ENCODE measurements around the gene ZNF579.
"Not testable (repeated sequence)": the region's sequence is repeated elsewhere in the genome, so short reads cannot be mapped to it uniquely, and the experiment has no call there.

Gene ZNF579

GRCh38 chr19:55536951-55537740 is 43.5 kb downstream of the ZNF579 start, which contains the start of gene SBK2:
Gene SBK2 (minus strand): TSS chr19:55537133. CDS start chr19:55536294, 839 bp downstream.
- DNase-seq, result no peak

DNA sequence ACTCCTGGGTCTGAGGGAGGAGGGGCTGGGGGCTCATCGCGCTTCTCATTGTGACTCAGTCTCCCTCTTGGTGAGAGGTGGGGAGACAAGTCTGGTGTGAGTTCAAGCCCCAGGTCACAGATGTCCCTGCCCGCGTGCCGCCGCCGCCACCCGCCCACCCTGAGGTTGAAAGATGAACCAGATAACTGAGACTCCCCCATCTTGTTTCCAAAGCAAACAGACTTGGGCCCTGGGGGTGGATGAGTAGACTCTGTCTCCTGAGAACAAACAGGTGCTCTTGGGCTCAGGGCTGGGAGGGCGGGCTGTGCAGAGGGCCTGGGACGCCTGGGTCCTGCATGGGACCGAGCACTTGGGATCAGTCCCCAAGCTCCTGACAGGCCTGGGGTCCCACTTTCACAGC is 44.3 kb downstream of the ZNF579 start:
- no peak for DNase-seq

DNA sequence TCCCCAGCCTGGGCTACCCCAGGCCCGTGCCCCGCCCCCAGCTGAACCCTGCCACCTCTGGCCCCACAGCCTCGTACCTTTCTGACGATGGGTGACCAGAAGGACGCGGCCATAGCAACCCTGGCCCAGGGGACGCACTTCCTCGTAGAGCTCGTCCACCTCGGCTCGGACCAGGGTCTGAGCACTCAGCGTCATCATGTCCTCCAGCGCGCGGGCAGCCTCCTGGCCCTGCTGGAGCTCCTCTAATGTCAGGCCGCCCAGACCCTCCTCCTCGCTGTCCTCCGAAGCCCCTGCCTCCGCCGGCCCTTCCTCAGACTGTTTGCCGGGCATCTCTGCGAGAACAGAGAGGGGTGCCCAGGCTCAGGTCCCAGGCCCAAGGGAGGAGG is 44.7 kb downstream of the ZNF579 start:
- DNase-seq, result no peak

DNA sequence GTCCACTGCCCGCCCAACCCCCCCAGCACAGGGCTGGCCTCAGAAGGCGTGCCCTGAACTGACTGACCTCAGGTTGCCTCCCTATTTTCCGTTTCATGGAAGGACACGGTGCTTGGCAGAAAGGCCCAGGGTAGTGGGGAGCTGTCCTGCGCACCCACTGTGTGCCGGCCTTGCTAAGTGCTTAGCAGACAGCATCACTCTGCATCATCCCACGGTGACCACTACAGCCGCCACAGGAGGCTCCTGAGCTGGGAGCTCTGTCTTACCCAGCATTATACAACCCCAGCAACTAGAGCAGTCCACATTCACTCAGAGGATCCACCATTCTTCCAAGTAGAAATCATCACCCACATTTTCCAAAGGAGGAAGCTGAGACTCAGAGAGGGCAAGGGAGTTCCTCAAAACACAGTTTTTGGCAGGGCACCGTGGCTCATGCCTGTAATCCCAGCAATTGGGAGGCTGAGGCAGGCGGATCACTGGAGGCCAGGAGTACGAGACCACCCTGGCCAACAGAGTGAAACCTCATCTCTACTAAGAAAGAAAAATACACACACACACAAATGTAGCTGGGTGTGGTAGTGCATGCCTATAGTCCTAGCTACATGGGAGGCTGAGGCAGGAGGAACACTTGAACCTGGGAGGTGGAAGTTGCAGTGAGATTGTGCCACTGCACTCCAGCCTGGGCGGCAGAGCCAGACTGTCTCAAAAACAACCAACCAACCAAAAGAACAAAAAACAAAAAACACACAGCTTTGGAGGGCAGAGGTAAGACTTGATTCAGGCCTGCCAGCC is 45.3 kb downstream of the ZNF579 start:
- DNase-seq, result no peak

GRCh38 chr19:55534280-55534679 is 46.4 kb downstream of the ZNF579 start:
- DNase-seq, result not testable (repeated sequence)

DNA sequence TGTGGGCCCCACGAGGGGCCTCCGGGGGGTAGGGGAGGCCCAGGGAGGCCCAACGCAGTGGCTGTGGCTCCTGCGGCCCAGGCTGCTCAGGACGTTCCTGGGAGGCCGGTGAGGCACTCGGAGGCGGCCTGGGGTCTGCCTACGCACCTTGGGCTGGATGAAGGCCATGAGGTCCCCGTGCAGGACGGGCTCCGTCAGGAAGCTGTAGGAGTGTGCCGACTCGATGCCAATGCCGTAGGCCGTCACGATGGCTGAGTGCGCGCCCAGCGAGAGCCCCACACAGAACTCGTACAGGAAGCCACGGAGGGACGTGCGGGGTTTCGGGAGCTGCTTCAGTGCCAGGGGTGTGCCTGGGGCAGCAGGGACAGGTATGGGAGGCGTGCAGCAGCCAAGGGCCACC is 49.7 kb downstream of the ZNF579 start:
- no peak for DNase-seq

GRCh38 chr19:55529636-55530234 is 50.9 kb downstream of the ZNF579 start:
- DNase-seq, result no peak

GRCh38 chr19:55528030-55528803 is 52.4 kb downstream of the ZNF579 start:
- DNase-seq, result peak; percentile 98

DNA sequence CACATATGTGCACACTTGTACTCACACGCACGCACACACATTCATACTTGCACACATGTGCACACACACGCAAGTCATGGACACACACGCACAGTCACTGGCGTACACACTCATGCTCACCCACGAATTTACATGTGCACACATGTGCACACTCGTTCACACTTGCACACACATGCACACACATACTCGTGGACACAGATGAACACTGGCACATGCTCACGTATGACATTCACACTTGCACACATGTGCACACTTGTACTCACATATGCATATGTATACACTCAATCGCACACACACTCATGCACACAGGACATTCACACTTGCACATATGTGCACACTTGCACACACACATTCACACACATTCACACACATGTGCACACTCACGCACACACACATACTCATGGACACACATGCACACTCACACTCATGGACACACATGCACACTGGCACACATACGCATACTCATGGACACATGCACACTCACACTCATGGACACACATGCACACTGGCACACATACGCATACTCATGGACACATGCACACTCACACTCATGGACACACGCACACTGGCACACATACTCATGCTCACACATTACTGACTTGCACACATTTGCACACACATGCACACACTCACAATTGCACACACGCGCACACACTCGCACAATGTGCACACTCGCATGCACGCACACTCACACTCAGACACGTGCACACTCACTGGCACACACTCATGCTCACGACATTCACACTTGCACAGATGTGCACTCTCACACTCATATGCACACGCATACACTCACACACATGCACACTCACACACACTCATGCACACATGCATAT is 53.2 kb downstream of the ZNF579 start:
- DNase-seq, result no peak

Data from NCI-H2171 treated with DMSO at 0.1 percent for 48 hours (cell line).